HG03469 (cell line): ENCODE measurements around the gene CREB5.
"Not testable (repeated sequence)": the region's sequence is repeated elsewhere in the genome, so short reads cannot be mapped to it uniquely, and the experiment has no call there.

Source experiments
- ATAC-seq: cut with Tn5 transposase; IDR thresholded peaks from one replicate; pipeline ENCODE4 v1.9.1; 2021; ENCODE audit warnings: mild to moderate bottlenecking, moderate library complexity, moderate number of reproducible peaks; ENCODE audit not compliant: unreplicated experiment

The CREB5 gene

GRCh38 chr7:28573059-28573553 lies 160.8 kb downstream of the CREB5 start:
- ATAC-seq: no peak

DNA sequence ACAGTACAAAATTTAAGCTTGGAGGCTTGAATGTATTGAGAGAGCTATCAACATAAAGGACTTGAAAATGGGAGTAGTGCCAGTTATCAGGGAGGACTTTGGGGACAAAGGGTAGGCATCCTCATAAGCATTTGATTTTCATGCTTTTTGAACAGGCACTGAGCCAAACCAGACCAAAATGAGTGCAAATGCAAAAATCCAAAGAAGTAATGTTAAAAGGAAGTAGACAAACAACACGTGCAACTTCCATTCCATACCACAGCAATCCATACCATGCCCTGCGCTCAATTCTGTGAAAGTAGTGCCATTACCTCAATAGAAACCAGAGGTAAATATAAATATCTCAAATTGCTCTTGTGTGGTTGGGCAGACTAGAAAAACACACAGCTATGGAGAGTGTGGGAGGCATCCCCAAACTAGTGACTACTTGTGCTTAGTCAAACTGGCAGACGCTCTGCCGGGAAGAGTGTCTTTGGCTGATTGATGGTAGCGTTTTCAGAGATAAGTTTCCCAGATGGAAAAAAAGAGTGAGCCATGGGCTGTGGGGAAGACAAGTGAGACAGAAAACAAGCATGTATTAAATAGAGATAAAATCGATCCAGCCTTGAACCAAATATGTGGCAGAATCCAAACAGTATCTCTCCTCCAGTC lies 161.5 kb downstream of the CREB5 start:
- no peak for ATAC-seq

DNA sequence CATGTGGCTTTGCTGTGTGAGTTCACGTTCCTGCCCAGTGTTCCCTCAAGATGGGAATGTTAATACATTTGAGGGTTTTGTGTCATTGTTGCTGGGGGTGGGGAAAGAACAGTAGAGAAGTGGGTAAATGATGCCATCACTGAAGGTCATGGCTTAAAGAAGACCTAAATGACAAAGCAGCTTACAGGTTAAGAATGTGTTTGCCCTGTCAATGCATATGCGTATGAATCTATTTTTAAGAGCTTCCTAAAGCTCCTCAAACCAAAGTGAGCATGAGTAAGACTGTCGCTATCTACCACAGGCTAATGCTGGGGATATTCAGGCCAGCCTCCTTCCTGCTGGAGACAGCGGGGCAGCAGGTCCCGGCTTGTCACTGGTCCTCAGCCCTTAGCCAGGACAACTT lies 162.9 kb downstream of the CREB5 start:
- ATAC-seq: no peak

- no peak for ATAC-seq
These were observed 164.3 kb downstream of the CREB5 start for GRCh38 chr7:28576656-28577055.

DNA sequence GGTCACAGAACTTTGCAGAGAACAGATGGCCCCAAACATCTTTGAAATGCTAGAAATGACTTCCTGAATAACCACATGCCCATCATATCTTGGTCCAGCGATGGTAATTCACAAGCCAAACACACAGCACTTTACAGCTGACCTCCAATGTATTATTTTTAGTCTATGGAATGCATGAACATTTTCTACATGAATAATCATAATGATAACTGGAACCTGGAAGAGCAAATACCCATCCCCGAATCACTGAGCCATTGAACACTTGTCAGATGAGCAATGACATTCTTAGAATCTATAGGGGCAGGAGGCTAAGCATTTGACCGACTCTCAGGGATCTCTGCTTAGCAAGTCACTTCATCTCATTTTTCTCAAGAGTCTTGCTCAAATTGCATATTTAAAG lies 167.3 kb downstream of the CREB5 start:
- ATAC-seq: no peak

DNA sequence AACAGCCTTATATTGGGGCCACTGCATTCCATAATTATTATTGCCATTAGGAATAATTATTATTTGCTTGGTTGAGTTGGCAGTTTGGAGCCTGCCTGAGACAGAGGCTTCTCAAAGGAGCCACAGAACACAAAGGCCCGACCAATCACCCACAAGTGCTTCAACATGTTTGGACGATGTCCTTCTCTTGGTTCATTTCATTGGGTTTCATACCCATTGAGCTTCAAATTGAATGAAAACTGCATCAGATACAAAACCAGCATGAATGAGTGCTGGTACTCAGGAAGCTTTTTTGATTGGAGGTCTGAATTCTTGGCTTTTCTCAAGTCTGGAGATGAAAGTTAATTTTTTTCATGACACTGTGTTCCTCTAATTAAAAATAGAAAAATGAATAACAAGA lies 168.3 kb downstream of the CREB5 start:
- no peak for ATAC-seq

- no peak for ATAC-seq
These were observed 169.0 kb downstream of the CREB5 start for GRCh38 chr7:28581351-28581750.

GRCh38 chr7:28582226-28582625 lies 169.9 kb downstream of the CREB5 start:
- ATAC-seq: no peak

GRCh38 chr7:28584235-28584634 lies 171.9 kb downstream of the CREB5 start:
- no peak for ATAC-seq

DNA sequence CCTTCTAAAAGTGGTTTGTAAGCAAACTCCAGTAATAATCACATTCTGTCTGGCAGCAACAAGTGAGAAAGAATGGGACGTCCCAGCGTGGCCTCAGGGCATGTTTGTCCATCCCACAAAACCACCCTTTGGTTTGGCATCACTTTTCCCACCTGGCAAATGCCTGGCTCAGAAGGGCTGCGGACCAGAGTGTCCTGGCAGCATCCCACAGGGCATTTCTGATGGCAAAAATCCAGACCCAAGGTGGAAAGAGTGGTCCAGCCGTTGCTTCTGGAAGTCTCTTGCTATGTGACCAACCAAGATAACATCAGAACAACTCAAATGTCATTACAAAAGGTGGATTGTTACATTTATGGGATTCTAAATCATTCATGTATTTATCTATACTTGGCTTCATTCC lies 174.4 kb downstream of the CREB5 start:
- no peak for ATAC-seq

- no peak for ATAC-seq
These were observed 174.9 kb downstream of the CREB5 start for GRCh38 chr7:28587211-28587610.

DNA sequence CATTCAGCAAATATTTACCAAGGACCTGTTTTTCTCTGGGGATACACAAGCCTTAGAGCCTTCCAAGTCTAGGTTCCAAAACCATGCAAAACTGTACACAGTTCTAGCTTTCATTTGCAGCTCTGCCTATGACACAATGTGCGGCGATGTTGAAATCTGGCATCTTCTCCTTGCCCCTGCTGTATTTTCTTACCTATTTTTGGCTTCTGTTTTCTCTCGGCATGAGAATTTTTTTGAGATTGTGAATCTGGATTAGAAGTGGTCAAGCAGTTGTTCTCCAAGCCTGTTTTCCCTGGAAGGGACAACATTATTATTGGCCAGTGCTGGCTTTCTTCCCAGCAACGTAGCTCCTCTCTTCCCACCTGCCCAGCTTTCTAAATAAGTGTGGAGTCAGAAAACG lies 176.3 kb downstream of the CREB5 start:
- no peak for ATAC-seq

GRCh38 chr7:28591041-28591674 lies 178.8 kb downstream of the CREB5 start:
- no peak for ATAC-seq

GRCh38 chr7:28591725-28592349 lies 179.5 kb downstream of the CREB5 start:
- no peak for ATAC-seq

GRCh38 chr7:28592861-28593260 lies 180.5 kb downstream of the CREB5 start:
- ATAC-seq: no peak

DNA sequence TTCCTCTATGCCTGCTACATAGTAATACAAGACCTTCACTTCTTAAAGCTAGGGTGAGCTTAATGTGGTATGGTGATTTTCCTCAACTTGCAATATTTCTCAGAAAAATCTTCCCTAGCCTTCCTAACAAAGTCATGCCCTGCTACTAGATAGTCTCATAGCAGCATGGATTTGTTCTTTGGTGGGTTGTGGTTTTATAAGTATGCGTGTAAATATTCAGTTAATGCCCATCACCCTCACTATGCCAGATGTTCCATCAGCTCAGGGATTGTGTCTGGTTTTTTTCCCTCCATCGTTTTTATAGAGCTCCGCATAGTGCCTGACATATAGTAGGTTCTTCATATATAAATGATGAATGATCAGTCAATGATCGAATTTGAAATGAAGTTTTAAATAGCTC lies 182.8 kb downstream of the CREB5 start:
- no peak for ATAC-seq

DNA sequence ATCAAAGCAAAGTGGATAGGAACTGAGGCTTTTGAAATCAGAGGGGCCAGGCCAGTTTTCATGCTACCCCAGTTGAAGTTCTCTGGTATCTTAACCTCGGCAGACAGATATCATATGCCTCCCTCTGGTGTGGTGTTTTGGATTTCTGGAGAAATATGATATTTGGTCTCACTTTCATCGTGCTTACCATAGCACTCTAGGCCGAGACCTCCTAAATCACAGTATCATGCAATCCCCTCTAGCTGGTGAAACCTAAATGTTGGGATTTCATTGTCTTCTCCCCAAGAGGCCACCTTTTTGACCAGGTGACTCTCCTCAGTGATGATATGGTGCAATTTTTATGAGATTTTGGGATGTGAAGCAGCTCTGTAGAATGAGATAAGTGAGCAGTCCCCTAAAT lies 183.5 kb downstream of the CREB5 start:
- no peak for ATAC-seq

DNA sequence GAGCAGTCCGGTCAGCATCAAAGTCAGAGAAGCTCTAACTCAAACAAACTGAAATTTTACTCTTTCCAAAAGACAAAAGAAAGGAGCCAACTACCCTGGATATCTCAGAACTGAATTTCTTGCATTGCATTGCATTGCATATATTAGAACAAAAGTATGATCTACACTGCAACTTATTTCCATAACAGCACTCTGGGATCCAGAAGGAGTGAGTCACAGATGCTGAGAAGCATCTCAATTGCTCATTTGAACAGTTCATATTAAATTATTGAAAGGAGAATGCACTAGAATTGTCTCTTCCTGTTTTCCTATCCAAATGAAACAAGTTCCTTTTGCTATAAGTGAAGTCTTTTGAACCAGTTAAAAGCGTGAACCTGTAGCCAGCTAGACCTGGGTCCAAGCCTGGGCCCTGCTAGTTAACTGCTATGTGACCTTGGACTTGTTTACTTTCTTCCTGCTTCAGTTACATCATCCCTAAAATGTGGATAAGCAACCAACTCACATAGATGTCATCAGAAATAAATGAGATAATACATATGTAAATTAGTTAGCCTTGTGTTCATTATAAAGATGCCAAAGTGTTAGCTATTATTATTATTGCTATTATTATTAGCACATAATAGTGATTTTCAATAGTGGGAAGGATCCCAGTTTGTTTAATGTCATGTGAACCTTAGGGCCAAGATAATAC lies 184.1 kb downstream of the CREB5 start:
- ATAC-seq: no peak

GRCh38 chr7:28597284-28597683 lies 185.0 kb downstream of the CREB5 start:
- ATAC-seq: no peak

DNA sequence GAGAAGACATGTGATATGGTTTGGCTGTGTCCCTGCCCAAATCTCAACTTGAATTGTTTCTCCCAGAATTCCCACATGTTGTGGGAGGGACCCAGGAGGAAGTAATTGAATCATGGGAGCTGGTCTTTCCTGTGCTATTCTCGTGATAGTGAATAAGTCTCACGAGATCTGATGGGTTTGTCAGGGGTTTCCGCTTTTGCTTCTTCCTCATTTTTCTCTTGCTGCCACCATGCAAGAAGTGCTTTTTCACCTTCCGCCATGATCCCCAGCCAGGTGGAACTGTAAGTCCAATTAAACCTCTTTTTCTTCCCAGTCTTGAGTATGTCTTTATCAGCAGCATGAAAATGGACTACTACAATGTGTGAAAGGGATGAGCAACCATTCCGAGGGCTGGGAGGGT lies 185.7 kb downstream of the CREB5 start:
- ATAC-seq: not testable (repeated sequence)

GRCh38 chr7:28598586-28598985 lies 186.3 kb downstream of the CREB5 start:
- ATAC-seq: no peak

GRCh38 chr7:28599411-28599810 lies 187.1 kb downstream of the CREB5 start:
- ATAC-seq: no peak
